Measurements from ENCODE around the gene SYNGR1.

SYNGR1 gene

GRCh38 chr22:39433476-39434242 is 83.9 kb downstream of the SYNGR1 start:
- DNase-seq, result no peak

GRCh38 chr22:39434243-39434653 is 84.5 kb downstream of the SYNGR1 start:
- no peak for DNase-seq

GRCh38 chr22:39434721-39435120 is 84.9 kb downstream of the SYNGR1 start:
- no peak for DNase-seq
